Fibroblast of mammary gland (primary cell): ENCODE measurements around the gene PPFIA2.
A peak's percentile ranks its signal among the peaks of the same experiment; 100 is the strongest.
"Not testable (repeated sequence)": the region's sequence is repeated elsewhere in the genome, so short reads cannot be mapped to it uniquely, and the experiment has no call there.

Experiments used
- DNase-seq: peaks from one replicate; pipeline ENCODE4 v3.0.0-alpha.2; 2010; ENCODE audit warnings: low read depth
- H3K4me3 ChIP-seq: 2 replicates; pipeline ENCODE4 v1.5.1; 2011; ENCODE audit warnings: low read depth, mild to moderate bottlenecking, low read length, moderate library complexity; ENCODE audit not compliant: control insufficient read depth
- CTCF ChIP-seq: conservative IDR thresholded peaks from 2 replicates; pipeline ENCODE4 v1.5.1; 2011; ENCODE audit warnings: low read depth, low read length, inconsistent platforms; ENCODE audit not compliant: control insufficient read depth, insufficient read depth

Gene PPFIA2

GRCh38 chr12:81683881-81684280 lies 75.3 kb downstream of the PPFIA2 start:
- TF ChIP-seq CTCF = no peak
- no peak overlapping the region for H3K4me3 ChIP-seq
- no peak for DNase-seq

DNA sequence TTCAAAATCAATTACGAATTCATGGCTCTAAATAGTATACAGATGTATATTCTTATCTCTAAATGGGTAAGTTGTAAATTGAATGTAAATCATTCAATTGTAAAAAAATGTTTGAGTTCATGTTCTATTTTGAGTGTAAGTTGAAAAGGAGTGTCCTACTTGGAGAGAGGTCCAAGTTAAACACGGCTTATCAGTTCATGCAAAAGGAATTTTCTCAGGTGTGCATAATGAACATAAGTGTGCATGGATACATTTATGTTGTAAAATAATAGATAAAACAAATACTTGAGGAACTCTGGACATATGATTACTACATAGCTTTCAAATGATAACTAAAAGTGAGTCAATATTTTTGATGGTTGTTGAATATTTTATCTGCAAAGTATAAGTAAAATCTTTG lies 79.5 kb downstream of the PPFIA2 start:
- TF ChIP-seq CTCF = no peak
- H3K4me3 ChIP-seq = no peak overlapping the region
- DNase-seq = no peak

DNA sequence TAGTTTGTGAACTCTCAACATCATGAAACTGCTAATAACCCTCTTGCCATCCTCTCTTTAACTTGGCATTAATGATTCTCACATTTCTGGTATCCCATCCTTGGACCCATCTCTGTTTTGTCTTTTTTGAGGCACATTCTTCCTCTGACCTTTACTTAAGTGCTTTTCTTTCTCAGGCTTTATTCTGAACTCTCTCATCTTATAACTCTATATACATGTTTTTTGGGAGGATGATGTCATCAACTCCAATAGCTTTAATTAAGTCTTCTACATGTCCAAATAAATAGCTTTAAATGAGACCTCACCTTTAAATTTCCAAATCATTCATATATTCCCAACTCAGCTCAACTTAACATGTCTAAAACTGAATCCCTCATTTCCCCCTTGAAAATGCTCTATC lies 88.4 kb downstream of the PPFIA2 start:
- DNase-seq = no peak
- no peak for TF ChIP-seq CTCF
- H3K4me3 ChIP-seq = no peak overlapping the region

GRCh38 chr12:81668475-81668874 lies 90.7 kb downstream of the PPFIA2 start:
- H3K4me3 ChIP-seq = no peak overlapping the region
- no peak for TF ChIP-seq CTCF
- DNase-seq = peak; percentile 94

DNA sequence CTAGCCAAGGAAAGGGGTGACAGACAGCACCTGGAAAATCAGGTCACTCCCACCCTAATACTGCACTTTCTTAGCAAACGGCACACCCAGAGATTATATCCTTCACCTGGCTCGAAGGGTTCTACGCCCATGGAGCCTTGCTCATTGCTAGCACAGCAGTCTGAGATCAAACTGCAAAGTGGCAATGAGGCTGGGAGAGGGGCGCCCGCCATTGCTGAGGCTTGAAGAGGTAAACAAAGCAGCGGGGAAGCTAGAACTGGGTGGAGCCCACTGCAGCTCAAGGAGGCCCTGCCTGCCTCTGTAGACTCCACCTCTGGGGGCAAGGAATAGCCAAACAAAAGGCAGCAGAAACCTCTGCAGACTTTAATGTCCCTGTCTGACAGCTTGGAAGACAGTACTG lies 99.8 kb downstream of the PPFIA2 start:
- not testable (repeated sequence) for H3K4me3 ChIP-seq, DNase-seq

DNA sequence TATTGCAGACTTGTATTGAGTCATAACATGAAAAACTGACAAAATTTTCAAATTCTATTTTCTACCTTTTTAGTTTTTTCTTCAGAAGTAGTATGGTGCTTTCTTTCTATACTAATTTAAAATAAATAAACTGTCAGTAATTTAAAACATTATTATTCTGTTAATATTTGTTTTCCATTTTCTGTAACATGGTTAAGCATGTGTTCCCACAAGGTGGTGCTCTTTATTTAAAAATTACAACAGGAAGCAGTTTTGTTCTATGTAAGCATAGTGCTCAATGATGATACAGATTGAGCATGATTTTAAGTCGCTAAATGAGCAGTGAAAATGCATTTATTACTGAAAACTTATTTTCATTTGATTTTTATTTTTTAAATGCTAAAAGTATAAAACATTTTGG lies 114.6 kb downstream of the PPFIA2 start:
- DNase-seq = peak; percentile 64

GRCh38 chr12:81639196-81639595 lies 120.0 kb downstream of the PPFIA2 start:
- TF ChIP-seq CTCF = no peak
- no peak overlapping the region for H3K4me3 ChIP-seq
- DNase-seq = peak; percentile 30

More for the DNA sequence above, 114.6 kb downstream of the PPFIA2 start:
- H3K4me3 ChIP-seq = no peak overlapping the region
- peak; percentile 45 for TF ChIP-seq CTCF

DNA sequence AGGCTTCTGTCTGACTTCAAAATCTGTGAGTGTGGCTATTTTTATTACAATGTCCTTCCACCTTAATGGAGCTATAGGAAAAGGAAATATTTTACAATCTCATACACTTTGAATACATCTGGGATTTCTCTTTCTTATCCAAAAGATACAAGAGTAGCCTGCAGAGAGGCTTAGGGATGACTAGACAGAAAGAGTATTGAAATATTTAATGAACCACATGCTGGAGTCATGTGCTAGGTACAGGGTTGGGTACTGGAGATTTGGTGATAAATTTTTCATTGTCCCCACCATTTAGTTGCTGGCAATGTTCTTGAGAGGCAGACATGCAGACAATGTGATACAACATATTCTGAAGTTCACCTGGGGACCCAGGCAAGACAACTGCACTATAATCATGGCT lies 126.0 kb downstream of the PPFIA2 start:
- H3K4me3 ChIP-seq = no peak overlapping the region
- TF ChIP-seq CTCF = no peak
- DNase-seq = no peak
